ENCODE data around the gene ARHGEF19. TPM values are rescaled to one million over a fixed set of nuclear protein-coding genes. Genes with fewer than 3 reads are reported as not detected.
A peak's percentile ranks its signal among the peaks of the same experiment; 100 is the strongest.

ARHGEF19 gene
- total RNA-seq, 1 experiment from 2014 or later: 13.8 TPM

GRCh38 chr1:16172964-16173446 is 39.4 kb downstream of the ARHGEF19 start:
- Histone ChIP-seq H3K9me2 (replicated peaks; ENCODE audit: low read length) (no peaks in the 10 kb centered on the region), H3F3A (ENCODE audit: low read length, unreplicated experiment) (peaks cover 6% of the 10 kb centered on the region), H3K9me3 (ENCODE audit: low read length) (no peaks in the 10 kb centered on the region), H3K9ac (ENCODE audit: low read length) (peak overlapping the region; percentile 71), H3K4me2 (ENCODE audit: low read length) (peak overlapping the region; percentile 67), H3K4me3 (ENCODE audit: low read length) (peak overlapping the region; percentile 3; the same call in 1 of the 2 replicates), H3K36me3 (ENCODE audit: low read depth, low read length) (no peaks in the 10 kb centered on the region), H2AFZ (ENCODE audit: low read length) (no peak overlapping the region), H3K27ac (ENCODE audit: low read length) (peak overlapping the region; percentile 91), H3K4me1 (ENCODE audit: insufficient read depth, low read length) (peaks cover 79% of the 10 kb centered on the region), H3K79me2 (ENCODE audit: low read length) (peaks cover 37% of the 10 kb centered on the region), H3K27me3 (ENCODE audit: low read length) (no peaks in the 10 kb centered on the region), H4K20me1 (ENCODE audit: low read length) (no peaks in the 10 kb centered on the region)
- TF ChIP-seq CTCF (conservative IDR thresholded peaks at IDR 0.05; ENCODE audit: low read depth, low read length): no peak
- TF ChIP-seq EZH2phosphoT487 (IDR thresholded peaks at IDR 0.05; ENCODE audit: borderline replicate concordance, low read length): no peak; the same call in 1 of the 2 replicates
- TF ChIP-seq EZH2 (IDR thresholded peaks at IDR 0.05; ENCODE audit: low read length, unreplicated experiment): no peak
- intact Hi-C loops (cut with micrococcal nuclease): no loop called here
- DNase-seq (peak; percentile 90), ATAC-seq (peak; percentile 60)
- ChIA-PET POLR2A (ENCODE audit: unreplicated experiment) (interaction anchor here (0.7 to 1.0 kb wide), 4 partner anchors 9 to 26 kb away, joined by 3 to 5 read pairs (median 4); no protein-coding TSS in a partner anchor), CTCF (no interaction called here)
- BruUV-seq (replicated peaks): TSS peak; percentile 66

GRCh38 chr1:16172218-16172830 is 40.1 kb downstream of the ARHGEF19 start:
- no peak for ATAC-seq
- DNase-seq: no peak
- H4K20me1 ChIP-seq (ENCODE audit: low read length): no peaks in the 10 kb centered on the region
- TF ChIP-seq EZH2 (IDR thresholded peaks at IDR 0.05; ENCODE audit: low read length, unreplicated experiment) (no peak), EZH2phosphoT487 (IDR thresholded peaks at IDR 0.05; ENCODE audit: borderline replicate concordance, low read length) (no peak), CTCF (conservative IDR thresholded peaks at IDR 0.05; ENCODE audit: low read depth, low read length) (no peak)
- peaks cover 6% of the 10 kb centered on the region for H3F3A ChIP-seq (ENCODE audit: low read length, unreplicated experiment)
- no peaks in the 10 kb centered on the region for H3K9me2 ChIP-seq (replicated peaks; ENCODE audit: low read length)
- H3K4me1 ChIP-seq (ENCODE audit: insufficient read depth, low read length): peaks cover 73% of the 10 kb centered on the region
- peak overlapping the region; percentile 91 for H3K27ac ChIP-seq (ENCODE audit: low read length)
- H3K36me3 ChIP-seq (ENCODE audit: low read depth, low read length): no peaks in the 10 kb centered on the region
- no peaks in the 10 kb centered on the region for H3K27me3 ChIP-seq (ENCODE audit: low read length)
- H2AFZ ChIP-seq (ENCODE audit: low read length): no peak overlapping the region
- POLR2A ChIA-PET (ENCODE audit: unreplicated experiment): no interaction called here
- peaks cover 31% of the 10 kb centered on the region for H3K79me2 ChIP-seq (ENCODE audit: low read length)
- intact Hi-C loops (cut with micrococcal nuclease): no loop called here
- no peak overlapping the region for H3K4me2 ChIP-seq (ENCODE audit: low read length)
- BruUV-seq (replicated peaks): no TSS peak
- CTCF ChIA-PET: no interaction called here
- peak overlapping the region; percentile 71 for H3K9ac ChIP-seq (ENCODE audit: low read length)
- H3K4me3 ChIP-seq (ENCODE audit: low read length): no peak overlapping the region
- no peaks in the 10 kb centered on the region for H3K9me3 ChIP-seq (ENCODE audit: low read length)
